ENCODE measurements around the gene TLCD5. TPM values are rescaled to one million over a fixed set of nuclear protein-coding genes. Genes with fewer than 3 reads are reported as not detected.
A peak's percentile ranks its signal among the peaks of the same experiment; 100 is the strongest.

Gene TLCD5
- total RNA-seq, 4 donors from 2014 or later: 0.23 to 3.2 (median 0.43) TPM

GRCh38 chr11:120332822-120333716 is 8.0 kb downstream of the TLCD5 start:
- H3K9me3 ChIP-seq: no peaks in the 10 kb centered on the region
- no peaks in the 10 kb centered on the region for H3K27me3 ChIP-seq
- H3K4me3 ChIP-seq: no peak overlapping the region
- WGBS, 2 donors: 60 to 77% methylated on average over 5 of the region's 5 CpGs
- DNase-seq: no peak
- TF ChIP-seq, protein P1, sequence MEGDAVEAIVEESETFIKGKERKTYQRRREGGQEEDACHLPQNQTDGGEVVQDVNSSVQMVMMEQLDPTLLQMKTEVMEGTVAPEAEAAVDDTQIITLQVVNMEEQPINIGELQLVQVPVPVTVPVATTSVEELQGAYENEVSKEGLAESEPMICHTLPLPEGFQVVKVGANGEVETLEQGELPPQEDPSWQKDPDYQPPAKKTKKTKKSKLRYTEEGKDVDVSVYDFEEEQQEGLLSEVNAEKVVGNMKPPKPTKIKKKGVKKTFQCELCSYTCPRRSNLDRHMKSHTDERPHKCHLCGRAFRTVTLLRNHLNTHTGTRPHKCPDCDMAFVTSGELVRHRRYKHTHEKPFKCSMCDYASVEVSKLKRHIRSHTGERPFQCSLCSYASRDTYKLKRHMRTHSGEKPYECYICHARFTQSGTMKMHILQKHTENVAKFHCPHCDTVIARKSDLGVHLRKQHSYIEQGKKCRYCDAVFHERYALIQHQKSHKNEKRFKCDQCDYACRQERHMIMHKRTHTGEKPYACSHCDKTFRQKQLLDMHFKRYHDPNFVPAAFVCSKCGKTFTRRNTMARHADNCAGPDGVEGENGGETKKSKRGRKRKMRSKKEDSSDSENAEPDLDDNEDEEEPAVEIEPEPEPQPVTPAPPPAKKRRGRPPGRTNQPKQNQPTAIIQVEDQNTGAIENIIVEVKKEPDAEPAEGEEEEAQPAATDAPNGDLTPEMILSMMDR (IDR thresholded peaks at IDR 0.05): no peak
- no peak for TF ChIP-seq POLR2A (IDR thresholded peaks at IDR 0.05)
- peaks cover 0 to 14% (median 0%) of the 10 kb centered on the region in 3 donors for H3K36me3 ChIP-seq
- peak overlapping the region in 3 of 4 donors; percentile 47 to 99 (median 97) for H3K27ac ChIP-seq
- H3K4me1 ChIP-seq: peaks cover 8 to 59% (median 22%) of the 10 kb centered on the region in 3 donors
- intact Hi-C loops (cut with DNase I): no loop called here

DNA sequence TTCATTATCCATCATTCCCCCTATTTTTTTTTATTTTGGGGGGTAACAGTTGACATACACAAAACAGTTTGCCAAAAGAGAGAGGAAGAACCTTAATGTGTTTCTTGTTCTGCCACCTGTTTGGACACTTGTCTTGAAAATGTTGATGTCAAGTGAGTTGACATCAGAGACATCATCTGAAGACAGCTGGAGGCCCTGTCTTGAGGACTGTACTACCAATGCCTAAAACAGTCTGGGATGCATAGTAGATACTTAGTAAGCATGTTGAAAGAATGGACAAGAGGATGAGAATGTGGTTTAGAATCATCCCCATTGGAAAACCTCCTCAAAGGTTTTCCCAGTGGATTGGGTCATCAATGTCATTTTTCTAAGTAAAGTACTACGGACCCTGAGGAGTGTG is 8.7 kb downstream of the TLCD5 start:
- no peaks in the 10 kb centered on the region for H3K9me3 ChIP-seq
- H3K4me3 ChIP-seq: no peak overlapping the region
- 83 to 86% methylated on average over 1 of the region's 1 CpG for WGBS, 2 donors
- H3K27ac ChIP-seq: peak overlapping the region in 3 of 4 donors; percentile 5 to 99 (median 97)
- intact Hi-C loops (cut with DNase I): no loop called here
- TF ChIP-seq POLR2A (IDR thresholded peaks at IDR 0.05): no peak
- TF ChIP-seq, protein P1 (IDR thresholded peaks at IDR 0.05): no peak
- no peak for DNase-seq
- H3K27me3 ChIP-seq: no peaks in the 10 kb centered on the region
- H3K36me3 ChIP-seq: peaks cover 0 to 14% (median 0%) of the 10 kb centered on the region in 3 donors
- H3K4me1 ChIP-seq: peaks cover 12 to 66% (median 23%) of the 10 kb centered on the region in 3 donors

GRCh38 chr11:120334332-120334731 is 9.2 kb downstream of the TLCD5 start:
- intact Hi-C loops (cut with DNase I): no loop called here
- Histone ChIP-seq H3K4me3 (no peak overlapping the region), H3K4me1 (peaks cover 12 to 72% (median 28%) of the 10 kb centered on the region in 3 donors), H3K27ac (peak overlapping the region in 3 of 4 donors; percentile 5 to 99 (median 97)), H3K27me3 (no peaks in the 10 kb centered on the region), H3K9me3 (no peaks in the 10 kb centered on the region), H3K36me3 (peaks cover 0 to 14% (median 0%) of the 10 kb centered on the region in 3 donors)
- WGBS, 2 donors: 0 to 23% methylated on average over 1 of the region's 1 CpG
- DNase-seq: no peak
- no peak for TF ChIP-seq POLR2A (IDR thresholded peaks at IDR 0.05)
- TF ChIP-seq, protein P1 (IDR thresholded peaks at IDR 0.05): no peak

GRCh38 chr11:120334894-120335462 is 9.9 kb downstream of the TLCD5 start:
- Histone ChIP-seq H3K27ac (peak overlapping the region; percentile 97 to 99 (median 98)), H3K27me3 (no peaks in the 10 kb centered on the region), H3K9me3 (no peaks in the 10 kb centered on the region), H3K4me3 (peak overlapping the region; percentile 68 to 99 (median 96)), H3K36me3 (peaks cover 0 to 12% (median 0%) of the 10 kb centered on the region in 3 donors), H3K4me1 (peaks cover 12 to 78% (median 30%) of the 10 kb centered on the region in 3 donors)
- 1 to 2% methylated on average over 8 of the region's 8 CpGs for WGBS, 2 donors
- TF ChIP-seq, protein P1 (IDR thresholded peaks at IDR 0.05): peak; percentile 37 to 80 (median 72)
- TF ChIP-seq POLR2A (IDR thresholded peaks at IDR 0.05): no peak
- intact Hi-C loops (cut with DNase I): no loop called here
- no peak for DNase-seq

DNA sequence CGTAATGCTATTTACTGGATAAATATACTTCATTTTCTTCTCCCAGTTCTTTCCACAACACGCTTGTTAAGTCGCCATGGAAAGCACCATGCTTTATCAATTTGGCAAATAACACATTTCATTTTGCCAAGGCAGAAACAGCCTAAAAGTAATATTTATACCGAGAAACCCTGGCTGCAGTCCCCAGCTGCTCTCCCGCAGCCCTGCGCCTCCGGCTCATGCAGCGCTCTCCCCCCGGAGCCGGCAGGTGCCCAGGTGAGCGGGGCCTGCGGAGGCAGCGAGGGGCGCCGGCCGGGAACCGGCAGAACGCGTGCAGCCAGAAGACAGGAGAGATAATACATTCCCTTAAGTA is 10.4 kb downstream of the TLCD5 start:
- no peak for DNase-seq
- 0 to 3% methylated on average over 6 to 19 of the region's 19 CpGs for WGBS, 2 donors
- no peaks in the 10 kb centered on the region for H3K27me3 ChIP-seq
- intact Hi-C loops (cut with DNase I): no loop called here
- peak overlapping the region; percentile 97 to 99 (median 98) for H3K27ac ChIP-seq
- H3K4me1 ChIP-seq: peaks cover 12 to 84% (median 33%) of the 10 kb centered on the region in 3 donors
- no peaks in the 10 kb centered on the region for H3K9me3 ChIP-seq
- H3K4me3 ChIP-seq: peak overlapping the region; percentile 68 to 99 (median 96)
- peaks cover 0 to 7% (median 0%) of the 10 kb centered on the region in 3 donors for H3K36me3 ChIP-seq
- no peak for TF ChIP-seq POLR2A (IDR thresholded peaks at IDR 0.05)
- TF ChIP-seq, protein P1 (IDR thresholded peaks at IDR 0.05): peak in 1 of 6 experiments; percentile 10
